Muscle of back (tissue), 11 donors: Measurements from ENCODE around the gene RGCC. TPM values are rescaled to one million over a fixed set of nuclear protein-coding genes. Genes with fewer than 3 reads are reported as not detected.
A peak's percentile ranks its signal among the peaks of the same experiment; 100 is the strongest.
"Not testable (repeated sequence)": the region's sequence is repeated elsewhere in the genome, so short reads cannot be mapped to it uniquely, and the experiment has no call there.

ENCODE experiments used
- DNase-seq, 3 donors: peaks; one replicate each; pipeline versions ENCODE4 v3.0.0 to v3.0.0-alpha.2; 2013
- polyA plus RNA-seq, 10 donors: library from polyadenylated mRNA; unstranded; fragments of 120-200 nt; gene quantifications; one replicate each; pipeline ENCODE4 v1.2.1, GENCODE V29; 2013; ENCODE audit not compliant: insufficient read length in 10 of 10

The RGCC gene
- polyA plus RNA-seq, 10 donors, result 20.9 to 32.4 (median 23.0) TPM

DNA sequence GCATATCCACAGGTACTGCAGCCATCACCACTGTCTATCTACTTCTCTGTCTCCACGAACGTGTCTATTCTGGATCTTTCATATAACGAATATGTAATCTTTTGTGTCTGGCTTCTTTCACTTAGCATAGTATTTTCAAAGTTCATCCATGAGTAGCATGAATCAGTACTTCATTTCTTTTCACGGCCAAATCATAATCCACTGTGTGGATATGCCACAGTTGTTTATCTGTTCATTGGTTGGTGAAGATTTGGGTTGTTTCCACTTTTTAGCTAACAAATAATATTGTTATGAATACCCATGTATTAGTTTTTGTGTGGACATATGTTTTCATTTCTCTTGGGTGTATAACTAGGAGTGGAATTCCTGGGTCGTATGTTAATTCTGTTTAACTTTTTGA lies 14.4 kb downstream of the RGCC start:
- no peak for DNase-seq

DNA sequence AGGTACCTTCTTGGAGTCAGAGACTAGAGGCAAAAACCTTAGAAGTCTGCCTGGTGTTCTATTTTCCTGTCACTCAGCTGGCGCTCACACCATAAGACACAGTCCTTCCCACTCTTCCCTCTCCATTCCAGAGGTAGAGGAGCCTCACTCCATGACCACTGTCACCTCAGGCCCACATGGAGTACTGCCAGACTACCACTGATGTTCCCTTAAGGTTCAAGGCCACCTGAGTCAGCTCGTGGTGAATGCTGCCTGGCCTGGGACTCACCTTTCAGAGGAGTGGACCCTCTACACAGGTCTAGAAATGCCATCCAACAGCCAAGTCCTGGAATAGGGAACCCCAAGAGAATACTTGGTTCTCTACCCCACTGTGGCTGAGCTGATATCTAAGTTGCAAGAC lies 29.9 kb downstream of the RGCC start:
- DNase-seq, result no peak

DNA sequence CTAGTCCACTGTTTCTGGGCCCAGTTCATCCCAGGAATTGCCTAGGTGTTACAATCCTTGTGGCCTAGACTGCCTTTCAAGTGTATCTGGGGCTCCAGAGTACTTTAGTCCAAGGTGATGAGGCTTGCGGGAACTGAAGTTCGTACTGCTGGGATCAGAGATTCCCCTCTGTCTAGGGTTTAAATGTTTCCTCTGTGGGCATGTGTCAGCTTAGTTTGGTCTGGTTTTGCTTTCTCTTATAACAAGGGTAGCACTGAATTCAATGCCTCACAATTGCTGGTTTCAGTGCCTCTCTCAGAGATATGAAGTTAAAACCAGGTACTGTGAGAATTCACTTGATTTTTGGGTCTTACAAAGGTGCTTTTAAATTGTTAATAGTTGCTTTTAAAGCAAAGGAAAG lies 30.8 kb downstream of the RGCC start:
- no peak for DNase-seq

DNA sequence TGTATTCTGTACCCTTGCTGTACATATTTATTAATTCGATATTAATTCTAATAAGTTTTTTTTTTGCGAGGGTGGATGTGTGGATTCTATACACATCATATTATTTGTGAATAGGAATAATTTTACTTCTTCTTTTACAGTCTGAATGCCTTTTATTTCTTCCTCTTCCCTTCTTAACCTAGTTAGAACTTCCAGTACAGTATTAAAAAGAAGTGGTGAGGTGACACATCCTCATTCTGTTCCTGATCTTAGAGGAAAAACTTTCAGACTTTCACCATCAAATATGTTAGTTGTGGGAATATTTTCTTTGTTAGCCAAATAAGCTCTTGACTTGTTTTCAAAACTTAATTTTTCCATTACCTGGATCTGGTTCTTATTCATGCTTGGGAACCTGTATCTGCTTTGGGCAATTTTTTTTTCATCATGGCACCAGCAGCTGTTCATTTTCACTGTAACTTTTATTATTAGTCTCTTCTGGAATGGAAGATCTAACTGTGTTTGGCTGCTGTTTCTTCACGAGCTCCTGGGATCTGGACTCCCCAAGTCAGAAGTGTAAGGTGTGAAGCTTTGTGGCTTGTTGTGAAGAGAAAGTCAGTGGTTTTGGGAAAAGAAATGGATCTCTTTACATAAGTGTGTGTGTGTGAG lies 33.1 kb downstream of the RGCC start:
- DNase-seq, result no peak

DNA sequence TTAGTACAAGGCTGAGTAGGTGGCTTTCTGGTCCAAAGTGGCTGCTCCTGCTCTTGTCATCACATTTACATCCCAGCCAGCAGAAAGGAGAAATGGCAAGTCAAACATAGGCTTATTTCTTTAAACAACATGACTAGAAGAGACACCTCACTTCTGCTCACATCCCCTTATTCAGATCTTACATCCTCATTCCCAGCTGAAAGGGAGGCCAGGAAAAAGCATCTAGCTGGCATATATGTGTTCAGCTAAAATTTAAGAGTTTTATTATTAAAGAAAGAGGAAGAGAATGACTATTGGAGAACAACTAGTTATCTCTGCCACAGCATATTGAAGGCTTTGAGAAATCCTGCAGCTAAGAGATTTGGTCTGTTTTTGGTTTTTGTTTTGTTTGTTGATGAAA lies 34.1 kb downstream of the RGCC start:
- DNase-seq, result no peak

DNA sequence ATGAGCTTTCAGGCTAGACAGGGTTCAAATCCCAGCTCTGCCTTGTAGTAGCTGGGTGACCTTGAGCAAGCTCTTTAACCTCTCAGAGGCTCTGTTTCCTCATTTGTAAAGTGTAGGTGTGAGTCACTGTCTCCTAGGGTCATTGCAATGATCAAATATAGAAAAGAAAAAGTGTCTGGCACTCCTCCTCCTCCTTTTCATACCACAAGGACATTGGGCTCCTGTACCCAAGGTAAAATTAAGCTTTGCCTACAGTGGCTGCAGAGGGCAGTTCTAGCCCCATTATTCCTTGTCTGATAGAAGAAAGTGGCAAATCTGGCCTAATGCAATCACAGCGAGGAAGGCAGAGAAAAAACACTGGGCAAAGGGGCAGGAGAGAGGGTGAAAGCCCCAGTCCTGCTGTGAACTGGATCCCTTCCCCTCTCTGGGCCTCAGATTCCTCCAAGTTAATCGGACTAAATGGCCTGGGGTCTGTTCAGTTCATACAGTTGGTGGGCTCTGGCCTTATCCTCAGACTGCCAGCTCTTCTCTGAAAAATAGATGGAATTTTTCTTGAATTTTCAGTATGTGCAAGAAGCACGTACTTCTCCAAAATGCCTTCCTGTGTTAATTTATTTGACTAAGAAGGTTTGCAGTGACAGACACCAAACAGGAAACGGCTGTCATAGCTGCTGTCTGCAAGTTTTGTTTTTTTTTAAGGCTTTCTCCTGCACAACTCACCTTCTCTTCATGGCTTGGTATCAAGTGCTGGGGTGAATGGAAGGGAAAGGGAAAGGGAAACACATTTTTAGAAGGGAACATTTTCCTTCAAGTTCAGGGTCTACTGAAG lies 35.3 kb downstream of the RGCC start:
- no peak for DNase-seq

DNA sequence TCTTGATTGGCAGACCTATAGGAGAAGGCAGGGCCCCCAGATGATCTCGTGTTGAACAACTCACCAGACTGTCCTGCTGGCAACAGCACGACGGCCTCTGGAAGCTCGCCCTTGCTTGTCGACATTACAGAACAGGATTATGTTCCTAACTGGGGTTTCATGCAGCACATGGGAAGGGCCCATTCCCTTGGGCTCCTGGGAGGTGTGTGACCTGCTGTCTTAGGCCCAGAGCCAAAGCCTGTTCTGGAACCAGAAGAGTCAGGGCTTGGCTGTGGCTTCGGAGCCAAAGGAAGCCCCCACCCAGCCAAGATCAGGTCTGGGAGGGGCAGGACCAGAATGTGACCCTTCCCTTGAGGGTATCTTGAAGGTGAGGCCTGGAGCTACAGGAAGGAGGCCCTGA lies 36.9 kb downstream of the RGCC start:
- no peak for DNase-seq

DNA sequence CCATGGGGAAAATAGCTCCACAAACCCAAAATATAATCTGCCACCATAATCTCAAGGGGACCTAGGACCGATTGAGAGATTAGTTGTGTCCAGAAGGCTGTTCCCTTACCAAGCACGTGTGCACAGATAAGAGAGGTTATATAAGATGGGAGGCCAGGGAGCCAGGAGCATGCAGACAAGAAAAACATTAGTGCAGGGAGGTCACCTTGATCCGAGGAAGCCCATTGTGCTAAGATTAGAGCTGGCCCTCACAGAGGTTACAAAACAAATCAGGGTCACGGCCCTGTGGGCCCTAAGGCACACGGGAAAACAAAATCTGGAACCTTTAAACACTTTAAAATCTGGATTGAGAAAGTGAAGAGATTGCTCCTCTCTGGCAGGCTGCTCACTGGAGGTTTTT lies 37.7 kb downstream of the RGCC start:
- DNase-seq, result no peak

DNA sequence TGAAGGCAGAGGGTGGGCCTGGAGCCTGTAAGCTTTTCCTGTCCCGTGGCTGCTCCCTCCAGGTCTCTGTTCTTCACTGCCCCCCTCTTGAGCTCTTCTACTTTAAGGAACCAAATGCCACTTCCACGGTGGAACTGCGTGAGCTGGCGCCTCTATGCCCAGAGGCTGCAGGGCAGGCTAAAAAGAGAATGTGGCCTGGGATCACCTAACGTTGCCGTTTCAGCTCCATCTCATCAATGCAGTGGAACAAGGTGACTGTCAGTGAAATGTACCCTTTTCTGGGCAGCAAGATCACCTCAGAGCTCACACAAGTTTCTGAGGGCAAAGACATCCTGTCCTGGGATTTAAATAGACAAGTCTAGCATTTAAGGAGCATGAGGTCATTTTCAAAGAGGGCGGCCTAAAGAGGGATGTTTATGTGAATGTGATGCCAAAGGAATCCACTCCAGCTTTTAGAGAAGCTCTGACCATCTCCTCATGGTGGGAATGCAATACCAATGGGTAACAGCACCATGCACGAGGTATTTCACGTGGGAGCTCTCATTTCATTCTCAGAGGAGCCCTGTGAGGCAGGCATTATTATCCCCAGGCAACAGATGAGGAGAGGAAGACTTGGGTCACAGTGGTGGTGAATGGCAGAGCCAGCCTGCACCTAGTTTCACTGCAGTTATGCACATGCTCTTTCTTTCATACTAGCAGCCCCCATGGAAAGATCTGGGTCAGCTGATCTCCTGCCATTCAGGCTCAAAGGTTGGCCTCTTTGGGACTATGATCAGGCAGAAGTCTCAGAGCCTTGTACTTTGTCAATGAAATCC lies 39.3 kb downstream of the RGCC start:
- no peak for DNase-seq

DNA sequence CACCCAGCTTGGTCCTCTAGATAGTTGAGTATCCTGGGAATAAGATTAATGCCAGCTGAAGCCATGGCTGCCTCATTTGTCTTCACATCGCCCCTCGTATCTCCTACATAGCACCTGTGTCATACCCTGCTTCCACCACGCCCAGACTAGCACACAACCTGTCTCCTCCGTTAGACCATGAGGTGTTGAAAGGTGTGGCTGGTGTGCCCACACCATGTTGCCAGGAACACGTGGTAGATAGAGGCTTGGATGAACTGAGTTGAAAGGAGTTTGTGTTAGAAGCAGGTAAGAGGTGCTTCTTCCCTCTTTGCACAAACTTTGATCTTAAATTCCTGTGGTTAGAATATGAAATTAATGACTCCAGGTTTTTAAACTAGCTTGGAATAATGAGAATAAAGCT lies 40.1 kb downstream of the RGCC start:
- no peak for DNase-seq

DNA sequence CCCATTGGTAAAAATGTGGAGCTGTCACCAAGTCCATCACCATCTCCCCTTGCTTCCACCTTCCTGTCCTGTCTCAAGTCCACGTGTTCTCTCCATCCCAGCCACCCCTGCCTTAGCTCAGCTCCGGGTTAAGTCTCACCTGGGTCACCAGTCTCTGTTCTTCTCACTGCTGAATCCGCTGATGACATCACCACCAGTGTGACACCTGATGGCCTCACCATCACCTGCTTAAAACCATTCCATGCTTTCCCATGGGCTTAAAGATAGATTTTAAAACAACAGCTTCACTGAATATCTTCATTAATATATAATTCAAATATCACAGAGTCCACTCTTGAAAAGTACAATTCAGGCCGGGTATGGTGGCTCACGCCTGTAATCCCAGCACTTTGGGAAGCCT lies 42.1 kb downstream of the RGCC start:
- no peak for DNase-seq

DNA sequence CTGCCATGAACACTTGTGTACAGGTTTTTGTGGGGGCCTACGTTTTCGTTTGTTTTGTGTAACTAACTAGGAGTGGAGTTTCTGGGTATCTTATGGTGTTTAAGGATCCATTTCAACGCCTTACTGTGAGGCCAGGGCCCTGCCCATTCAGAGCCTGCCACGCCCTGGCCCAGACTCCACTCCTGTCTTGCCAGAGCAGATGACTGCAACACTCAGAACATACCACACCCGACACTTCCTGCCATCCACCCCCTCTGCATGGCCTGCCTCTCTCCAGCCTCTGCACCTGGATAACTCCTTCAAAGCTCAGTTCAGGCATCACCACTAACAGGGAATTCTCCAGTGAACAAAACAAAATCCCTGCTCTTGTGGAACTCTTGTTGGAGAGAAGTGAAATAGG lies 43.2 kb downstream of the RGCC start:
- no peak for DNase-seq

DNA sequence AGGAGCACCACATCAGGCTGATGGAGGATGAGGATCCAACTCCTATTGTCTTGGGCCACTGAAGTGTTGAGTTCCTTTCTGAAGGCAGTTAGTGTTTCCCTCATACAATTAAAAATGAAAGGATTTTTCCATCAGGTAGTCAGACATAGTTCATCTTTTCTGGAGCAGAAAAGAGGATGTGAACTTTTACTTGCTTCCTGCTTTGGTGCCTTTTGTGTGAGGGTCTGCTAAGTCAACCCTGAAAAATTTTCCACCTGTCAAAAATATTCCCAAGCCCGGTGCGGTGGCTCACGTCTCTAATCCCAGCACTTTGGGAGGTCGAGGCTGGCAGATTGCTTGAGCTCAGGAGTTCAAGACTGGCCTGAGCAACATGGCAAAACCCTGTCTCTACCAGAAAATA lies 43.9 kb downstream of the RGCC start:
- DNase-seq, result no peak

DNA sequence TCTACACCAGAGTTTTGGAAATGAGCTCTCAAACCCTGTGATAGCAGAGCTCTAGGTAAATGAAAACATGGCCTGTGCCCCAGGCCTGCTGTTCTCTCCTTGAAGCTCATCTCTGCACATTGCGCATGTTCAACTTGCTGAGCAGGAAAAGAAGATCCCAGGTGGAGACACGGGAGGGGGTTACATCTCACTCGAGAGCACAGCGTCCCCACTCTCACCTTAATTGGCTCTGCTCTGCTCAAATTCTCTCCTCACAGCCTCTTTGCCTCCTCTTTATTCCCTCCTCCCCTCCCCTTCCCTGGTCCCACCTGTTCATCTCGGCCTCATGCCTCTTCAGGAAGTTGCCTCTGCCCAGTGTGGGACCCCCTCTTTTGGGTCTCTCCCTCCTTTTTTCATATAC lies 44.7 kb downstream of the RGCC start:
- DNase-seq, result no peak

DNA sequence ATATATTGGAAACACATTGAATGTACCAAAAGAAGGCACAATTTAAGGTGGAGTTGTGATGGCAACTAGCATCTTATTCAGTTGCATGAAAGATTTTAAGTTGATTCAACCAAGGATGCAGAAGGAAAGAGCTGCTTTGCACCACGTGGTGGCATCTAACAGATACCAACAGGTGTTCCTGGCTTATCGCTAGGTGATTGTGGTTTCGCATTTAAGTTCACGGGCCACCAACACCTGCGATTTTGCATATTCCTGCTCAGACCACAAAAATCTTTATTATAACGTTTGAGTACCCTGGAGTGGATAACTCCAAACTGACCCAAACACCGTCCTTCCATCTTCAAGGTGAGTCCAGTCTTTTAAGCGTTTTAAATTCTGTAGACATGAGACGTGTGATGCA lies 45.3 kb downstream of the RGCC start:
- no peak for DNase-seq

DNA sequence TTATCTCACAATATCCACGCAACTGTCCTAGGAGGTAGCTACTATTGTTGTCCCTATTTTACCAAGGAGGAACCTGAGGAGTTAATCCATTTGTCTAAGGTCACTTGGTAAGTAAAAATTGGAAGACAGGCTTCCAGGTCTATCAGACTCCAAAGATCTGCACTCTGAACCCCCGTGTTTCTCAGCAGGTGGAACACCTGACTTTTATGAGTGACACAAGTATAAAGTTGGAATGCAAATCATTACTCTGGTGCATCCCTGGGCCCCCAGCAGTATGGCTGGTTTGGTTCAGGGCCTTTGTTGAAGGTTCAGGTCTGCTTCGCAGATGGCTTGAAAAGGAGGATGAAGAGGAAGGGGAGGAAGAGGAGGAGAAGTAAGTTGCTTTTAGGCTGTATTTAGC lies 46.0 kb downstream of the RGCC start:
- no peak for DNase-seq

DNA sequence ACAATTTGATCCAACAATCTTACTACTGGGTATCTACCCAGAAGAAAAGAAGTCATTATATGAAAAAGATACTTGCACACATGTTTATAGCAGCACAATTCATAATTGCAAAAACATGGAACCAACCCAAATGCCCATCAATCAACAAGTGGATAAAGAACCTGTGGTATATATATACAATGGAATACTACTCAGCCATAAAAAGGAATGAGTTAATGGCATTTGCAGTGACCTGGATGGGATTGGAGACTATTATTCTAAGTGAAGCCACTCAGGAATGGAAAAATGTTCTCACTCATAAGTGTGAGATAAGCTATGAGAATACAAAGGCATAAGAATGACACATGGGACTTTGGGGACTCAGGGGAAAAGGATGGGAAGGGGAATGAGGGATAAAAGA lies 47.3 kb downstream of the RGCC start:
- DNase-seq, result not testable (repeated sequence)

DNA sequence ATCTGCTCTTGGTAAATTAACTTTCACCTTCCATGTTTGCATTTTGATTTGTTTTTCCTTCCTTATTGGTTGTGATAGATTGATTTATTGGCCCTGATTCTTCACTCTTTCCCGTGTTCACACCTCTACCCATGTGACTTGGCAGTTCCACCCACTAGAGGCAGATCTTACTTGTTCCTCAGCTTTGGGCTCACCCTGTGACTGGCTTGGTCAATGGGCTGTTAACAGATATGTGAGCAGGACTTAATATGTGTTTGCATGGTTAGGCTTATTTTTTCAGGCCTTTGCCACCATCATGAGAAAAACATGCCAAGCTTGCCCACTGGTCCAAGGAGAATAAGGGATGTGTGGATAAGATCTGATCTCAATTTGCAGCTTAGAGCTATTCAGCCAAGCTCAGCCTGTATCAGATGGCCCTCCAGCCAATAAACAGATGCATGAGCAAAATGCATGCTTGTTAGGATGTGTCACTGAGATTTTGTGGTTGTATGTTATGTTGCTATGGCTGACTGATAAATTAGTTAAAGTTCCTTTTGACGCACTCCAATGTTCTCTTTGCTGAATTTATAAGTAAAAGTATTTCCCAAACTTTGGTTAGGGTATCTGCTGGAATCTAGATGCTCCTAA lies 48.0 kb downstream of the RGCC start:
- DNase-seq, result peak in 1 of 3 donors; percentile 80

DNA sequence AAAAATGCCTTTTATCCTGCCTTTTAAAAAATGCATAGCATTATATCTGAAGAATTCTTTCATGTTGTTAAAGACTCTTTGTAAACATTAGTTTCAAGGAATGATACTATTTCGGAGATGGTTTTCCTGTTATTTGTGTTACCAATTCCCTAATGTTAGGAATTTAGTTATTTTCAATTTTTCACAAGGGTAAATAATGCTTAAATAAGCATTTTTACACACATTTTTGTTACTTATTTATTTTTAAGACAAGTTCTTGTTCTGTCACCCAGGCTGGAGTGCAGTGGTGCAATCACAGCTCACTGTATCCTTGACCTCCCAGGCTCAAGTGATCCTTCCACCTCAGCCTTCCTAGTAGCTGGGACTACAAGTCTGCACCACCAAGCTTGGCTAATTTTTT lies 49.0 kb downstream of the RGCC start:
- DNase-seq, result no peak

DNA sequence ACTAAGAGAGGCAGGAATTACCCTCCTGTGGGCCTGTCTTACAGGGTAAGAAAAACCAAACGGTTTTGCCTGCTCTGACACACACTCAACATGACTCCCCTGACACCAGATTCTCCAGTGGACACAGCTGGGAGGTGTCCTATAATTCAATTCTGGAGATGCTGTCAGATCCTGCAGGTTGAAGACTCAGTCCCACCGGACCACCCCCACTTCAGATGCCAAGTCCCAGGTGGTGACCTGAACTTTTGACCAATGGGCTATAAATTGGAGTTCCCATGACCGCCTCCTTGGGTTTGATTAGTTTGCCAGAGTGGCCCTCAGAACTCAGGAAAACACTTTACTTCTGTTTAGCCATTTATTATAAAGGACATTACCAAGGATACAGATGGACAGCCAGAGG lies 52.6 kb downstream of the RGCC start:
- DNase-seq, result no peak

DNA sequence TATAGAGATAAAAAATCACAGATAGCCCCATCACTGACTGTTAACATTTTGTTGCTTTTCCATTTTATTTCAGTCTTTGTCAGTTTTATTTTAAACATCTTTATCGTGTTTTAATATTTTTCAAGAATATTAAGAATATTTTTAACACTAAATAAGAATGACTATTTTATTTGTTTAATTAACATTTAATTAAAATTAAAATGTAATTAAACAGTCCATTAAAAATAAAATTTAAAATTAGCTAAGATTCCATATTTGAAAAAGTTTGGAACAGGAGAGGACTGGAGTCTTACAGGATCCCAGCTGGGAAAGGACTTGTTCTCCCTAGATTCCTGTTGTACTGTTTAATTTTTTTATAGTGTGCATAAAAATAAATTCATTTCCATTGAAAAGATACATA lies 54.5 kb downstream of the RGCC start:
- DNase-seq, result no peak

DNA sequence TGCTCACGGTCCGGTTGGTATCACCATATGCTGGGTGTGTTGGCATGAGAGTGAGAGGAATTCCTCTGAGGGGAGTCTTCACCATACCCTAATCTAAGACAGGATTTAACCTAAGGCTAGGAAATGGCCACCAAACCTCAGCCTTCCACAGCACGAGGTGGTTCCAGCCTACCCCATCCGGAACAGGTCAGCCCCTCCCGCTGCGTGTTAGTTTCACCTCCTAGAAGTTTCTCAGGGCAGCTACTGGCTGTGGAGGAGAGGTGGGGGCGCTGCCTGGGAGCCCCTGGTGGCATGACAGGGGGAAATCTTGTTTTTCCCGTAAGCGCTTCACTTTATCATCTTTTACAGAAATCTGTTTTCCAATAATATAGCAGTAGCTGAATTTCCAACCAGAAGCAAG lies 55.1 kb downstream of the RGCC start:
- no peak for DNase-seq
